ENCODE measurements around the gene FGF16. TPM values are rescaled to one million over a fixed set of nuclear protein-coding genes. Genes with fewer than 3 reads are reported as not detected.

The FGF16 gene
- total RNA-seq: not detected in 2 replicates

GRCh38 chrX:77446908-77447652 is at the start of gene FGF16:
Gene FGF16 (plus strand): TSS chrX:77447389. CDS start chrX:77447675, 286 bp downstream.

Measured in myometrial cell (primary cell).